GM12878 (cell line): ENCODE results near the gene HHLA2. TPM values are rescaled to one million over a fixed set of nuclear protein-coding genes. Genes with fewer than 3 reads are reported as not detected.

ENCODE experiments used
- ATAC-seq: fragments of 200-7000 bp; cut with Tn5 transposase; 3 replicates; pipeline ENCODE4 v1.9.1; 2020; ENCODE audit warnings: mild to moderate bottlenecking, moderate library complexity
- BruUV-seq: library from RNA; stranded (reverse); fragments of 400-500 nt; replicated peaks from 2 replicates; lab custom pipeline; 2021; lab: Mats Ljungman, UMichigan
- CTCF ChIA-PET: fragments of 300-600 bp; sonication (Branson Sonifier 250); formaldehyde crosslinking; extraction: SDS; loops from one replicate; lab custom pipeline; 2021; ENCODE audit warnings: inconsistent platforms; lab: Yijun Ruan, JAX
- POLR2A ChIA-PET: fragments of 350-600 bp; formaldehyde crosslinking; extraction: SDS; loops from one replicate; lab custom pipeline; 2021; ENCODE audit warnings: inconsistent platforms; lab: Charles Lee
- RAD21 ChIA-PET: fragments of 300-600 bp; sonication (Branson Sonifier 250); formaldehyde crosslinking; loops from one replicate; lab custom pipeline; 2023; ENCODE audit warnings: antibody characterized with exemption; ENCODE audit not compliant: unreplicated experiment; lab: Charles Lee
- SMC1A ChIA-PET: fragments of 300-600 bp; sonication (Branson Sonifier 250); formaldehyde crosslinking; loops from one replicate; lab custom pipeline; 2023; ENCODE audit not compliant: unreplicated experiment, uncharacterized antibody; lab: Charles Lee
- DNase-seq: peaks from one replicate; pipeline ENCODE4 v3.0.0-alpha.2; 2011; ENCODE audit warnings: low read depth, low spot score
- FAIRE-seq: peaks from 3 replicates; lab custom pipeline; 2011; peaks lifted over from hg19 to GRCh38; lab: Jason Lieb, UNC
- H2AFZ ChIP-seq: 2 replicates; pipeline ENCODE4 v1.6.0; 2011; ENCODE audit warnings: low read depth, low read length, control low read depth; ENCODE audit not compliant: control insufficient read depth
- H3K27ac ChIP-seq: 2 replicates; pipeline ENCODE4 v1.5.1; 2011; ENCODE audit warnings: control low read depth; ENCODE audit not compliant: control insufficient read depth, insufficient read depth
- H3K27me3 ChIP-seq, 2 experiments: replicated peaks in 1 of 2; 2 replicates each; pipeline versions ENCODE4 v1.6.0 to v1.6.1; 2011; ENCODE audit warnings: low read length in 1 of 2; ENCODE audit not compliant: control insufficient read depth in 2 of 2, insufficient read depth in 2 of 2
- H3K36me3 ChIP-seq, 2 experiments: 2 replicates each; pipeline ENCODE4 v1.5.1; 2011; ENCODE audit warnings: low read length in 1 of 2; ENCODE audit not compliant: control insufficient read depth in 2 of 2, insufficient read depth in 2 of 2
- H3K4me1 ChIP-seq: 2 replicates; pipeline ENCODE4 v1.6.1; 2011; ENCODE audit warnings: mild to moderate bottlenecking, low read length, moderate library complexity, mixed read lengths; ENCODE audit not compliant: control insufficient read depth, insufficient read depth
- H3K4me2 ChIP-seq: 2 replicates; pipeline ENCODE4 v1.6.0; 2011; ENCODE audit warnings: control low read depth; ENCODE audit not compliant: control insufficient read depth, insufficient read depth
- H3K4me3 ChIP-seq: fragments of 200-600 bp; sonication (generic); 2 replicates; pipeline ENCODE4 v1.5.1; 2016
- H3K79me2 ChIP-seq: 2 replicates; pipeline ENCODE4 v1.6.0; 2011; ENCODE audit warnings: low read length; ENCODE audit not compliant: control insufficient read depth, insufficient read depth
- H3K9ac ChIP-seq: 2 replicates; pipeline ENCODE4 v1.8.0; 2011; ENCODE audit warnings: low read length, control low read depth, mixed read lengths; ENCODE audit not compliant: control insufficient read depth, insufficient read depth
- H3K9me3 ChIP-seq: replicated peaks from 3 replicates; pipeline ENCODE4 v1.5.1; 2011; ENCODE audit warnings: mild to moderate bottlenecking, low read length; ENCODE audit not compliant: control insufficient read depth, insufficient read depth
- H4K20me1 ChIP-seq: 2 replicates; pipeline ENCODE4 v1.6.0; 2011; ENCODE audit not compliant: control insufficient read depth, insufficient read depth
- CHD4 ChIP-seq: fragments of 200-600 bp; sonication (generic); IDR thresholded peaks from 2 replicates; pipeline ENCODE4 v1.6.1; 2016; ENCODE audit warnings: mild to moderate bottlenecking
- FOS ChIP-seq: IDR thresholded peaks from 3 replicates; pipeline ENCODE4 v1.6.1; 2011; ENCODE audit warnings: borderline replicate concordance; ENCODE audit not compliant: insufficient read length; ENCODE audit errors: extremely low read depth
- HDAC2 ChIP-seq: fragments of 200-600 bp; sonication (generic); IDR thresholded peaks from 2 replicates; pipeline ENCODE4 v1.6.1; 2017
- IRF4 ChIP-seq: IDR thresholded peaks from 2 replicates; pipeline ENCODE4 v1.6.1; 2011; ENCODE audit warnings: low read depth, low read length
- KLF5 ChIP-seq: fragments of 450-650 bp; IDR thresholded peaks from 2 replicates; pipeline ENCODE4 v1.6.1; 2014; ENCODE audit warnings: mild to moderate bottlenecking; ENCODE audit not compliant: partially characterized antibody
- POU2F2 ChIP-seq: IDR thresholded peaks from 3 replicates; pipeline ENCODE4 v1.6.1; 2011; ENCODE audit warnings: low read depth, mild to moderate bottlenecking, low read length, borderline replicate concordance
- RAD21 ChIP-seq: IDR thresholded peaks from 2 replicates; pipeline ENCODE4 v1.6.1; 2011; ENCODE audit warnings: mild to moderate bottlenecking, low read depth, low read length, moderate library complexity; ENCODE audit not compliant: insufficient read depth
- RB1 ChIP-seq: fragments of 450-650 bp; formaldehyde crosslinking; IDR thresholded peaks from 2 replicates; pipeline ENCODE4 v1.6.1; 2017; ENCODE audit warnings: mild to moderate bottlenecking, borderline replicate concordance
- RBBP5 ChIP-seq: fragments of 200-600 bp; sonication (generic); conservative IDR thresholded peaks from 2 replicates; pipeline ENCODE4 v1.6.1; 2016
- RCOR1 ChIP-seq: conservative IDR thresholded peaks from 2 replicates; pipeline ENCODE4 v1.6.1; 2012; ENCODE audit warnings: low read depth, low read length, improper control_type of control experiment
- SMARCA5 ChIP-seq: fragments of 450-650 bp; IDR thresholded peaks from 2 replicates; pipeline ENCODE4 v1.6.1; 2017; ENCODE audit warnings: mild to moderate bottlenecking
- YY1 ChIP-seq: IDR thresholded peaks from 2 replicates; pipeline ENCODE4 v1.6.1; 2011; ENCODE audit warnings: low read depth, mild to moderate bottlenecking, low read length
- WGBS: methylation state at CpG from one replicate; pipeline ENCODE4 v1.1.6; 2016; ENCODE audit warnings: low lambda C conversion rate; ENCODE audit not compliant: insufficient replicate concordance, insufficient coverage; ENCODE audit errors: missing lambda C conversion rate; 5-methylcytosine and 5-hydroxymethylcytosine counted together
- in situ Hi-C: fragments of 300-500 bp; cut with MboI; formaldehyde crosslinking; loops from 9 replicates; pipeline ENCODE4 v1.14.3; 2018; ENCODE audit warnings: mixed read lengths
- intact Hi-C: fragments of 100-400 bp; cut with micrococcal nuclease; formaldehyde crosslinking; loops from one replicate; pipeline ENCODE4 v1.14.2; 2022; ENCODE audit not compliant: unreplicated experiment
- polyA plus RNA-seq, 11 experiments: library from polyadenylated mRNA; depleted of rRNA in 4 of 11; unstranded in 6 of 11; stranded (reverse) in 5 of 11; fragments of >200 nt; fragmentation: Nextera tagmentation in 4 of 11; fragmentation: Illumina TruSeq in 1 of 11; extraction: Ambion mirVana in 4 of 11; extraction: Trizol in 1 of 11; gene quantifications; 1 replicate in 1 of 11; 2 replicates in 10 of 11; pipeline versions ENCODE4 v1.2.1 to v1.2.3, GENCODE V29; 2011 to 2016; ENCODE audit warnings: inconsistent platforms in 2 of 11, missing spikeins in 2 of 11, low read depth in 1 of 11
- total RNA-seq, 4 experiments: library from RNA; depleted of rRNA in 3 of 4; stranded (reverse); fragments of >200 nt in 3 of 4; fragmentation: Illumina TruSeq in 1 of 4; extraction: Trizol in 1 of 4; gene quantifications; 2 replicates each; pipeline versions ENCODE4 v1.2.1 to v1.2.3, GENCODE V29; 2013 to 2021
- TF ChIP-seq, protein P1 (sequence below): fragments of 450-650 bp; IDR thresholded peaks from 2 replicates; pipeline ENCODE4 v1.6.1; 2018; ENCODE audit warnings: borderline replicate concordance, mild to moderate bottlenecking; ENCODE audit not compliant: partially characterized antibody
- TF ChIP-seq, protein P2 (sequence below): IDR thresholded peaks from 2 replicates; pipeline ENCODE4 v1.6.1; 2012; ENCODE audit warnings: low read depth, low read length, improper control_type of control experiment
- TF ChIP-seq, protein P3 (sequence below): fragments of 450-650 bp; IDR thresholded peaks from 2 replicates; pipeline ENCODE4 v1.6.1; 2017; ENCODE audit warnings: low read depth, mild to moderate bottlenecking, moderate library complexity

Gene HHLA2
- total and polyA plus RNA-seq, 10 of the 15 experiments (the other 5 are each of a cell fraction or from before 2014, with no cell fraction given) = 0.11 to 1.3 (median 0.28) TPM; not detected in 1

DNA sequence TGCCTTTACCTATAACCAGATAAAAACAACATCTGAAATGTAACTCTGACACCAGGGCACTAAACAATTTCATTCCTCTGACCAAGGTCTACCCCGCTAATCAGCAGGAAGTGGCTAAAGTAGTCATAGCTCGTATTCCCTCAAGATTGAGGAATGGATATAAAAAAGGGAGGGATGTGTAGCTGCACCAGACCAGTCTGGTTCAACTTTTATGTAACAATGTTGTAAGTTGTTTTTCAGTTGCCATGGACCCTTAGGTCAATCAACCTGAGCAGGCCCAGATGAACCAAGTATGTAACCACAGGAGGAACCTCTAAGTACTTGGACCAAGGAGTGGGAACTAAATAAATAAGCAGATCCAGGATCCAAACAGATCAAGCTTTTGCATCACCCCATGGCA, 45.7 kb upstream of the HHLA2 start (continued):
- TF ChIP-seq, protein P1, sequence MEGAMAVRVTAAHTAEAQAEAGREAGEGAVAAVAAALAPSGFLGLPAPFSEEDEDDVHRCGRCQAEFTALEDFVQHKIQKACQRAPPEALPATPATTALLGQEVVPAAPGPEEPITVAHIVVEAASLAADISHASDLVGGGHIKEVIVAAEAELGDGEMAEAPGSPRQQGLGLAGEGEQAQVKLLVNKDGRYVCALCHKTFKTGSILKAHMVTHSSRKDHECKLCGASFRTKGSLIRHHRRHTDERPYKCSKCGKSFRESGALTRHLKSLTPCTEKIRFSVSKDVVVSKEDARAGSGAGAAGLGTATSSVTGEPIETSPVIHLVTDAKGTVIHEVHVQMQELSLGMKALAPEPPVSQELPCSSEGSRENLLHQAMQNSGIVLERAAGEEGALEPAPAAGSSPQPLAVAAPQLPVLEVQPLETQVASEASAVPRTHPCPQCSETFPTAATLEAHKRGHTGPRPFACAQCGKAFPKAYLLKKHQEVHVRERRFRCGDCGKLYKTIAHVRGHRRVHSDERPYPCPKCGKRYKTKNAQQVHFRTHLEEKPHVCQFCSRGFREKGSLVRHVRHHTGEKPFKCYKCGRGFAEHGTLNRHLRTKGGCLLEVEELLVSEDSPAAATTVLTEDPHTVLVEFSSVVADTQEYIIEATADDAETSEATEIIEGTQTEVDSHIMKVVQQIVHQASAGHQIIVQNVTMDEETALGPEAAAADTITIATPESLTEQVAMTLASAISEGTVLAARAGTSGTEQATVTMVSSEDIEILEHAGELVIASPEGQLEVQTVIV = no peak
- TF ChIP-seq POU2F2 (no peak), RB1 (no peak), YY1 (no peak)
- TF ChIP-seq, protein P2, sequence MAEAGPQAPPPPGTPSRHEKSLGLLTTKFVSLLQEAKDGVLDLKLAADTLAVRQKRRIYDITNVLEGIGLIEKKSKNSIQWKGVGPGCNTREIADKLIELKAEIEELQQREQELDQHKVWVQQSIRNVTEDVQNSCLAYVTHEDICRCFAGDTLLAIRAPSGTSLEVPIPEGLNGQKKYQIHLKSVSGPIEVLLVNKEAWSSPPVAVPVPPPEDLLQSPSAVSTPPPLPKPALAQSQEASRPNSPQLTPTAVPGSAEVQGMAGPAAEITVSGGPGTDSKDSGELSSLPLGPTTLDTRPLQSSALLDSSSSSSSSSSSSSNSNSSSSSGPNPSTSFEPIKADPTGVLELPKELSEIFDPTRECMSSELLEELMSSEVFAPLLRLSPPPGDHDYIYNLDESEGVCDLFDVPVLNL = no peak
- TF ChIP-seq, protein P3, sequence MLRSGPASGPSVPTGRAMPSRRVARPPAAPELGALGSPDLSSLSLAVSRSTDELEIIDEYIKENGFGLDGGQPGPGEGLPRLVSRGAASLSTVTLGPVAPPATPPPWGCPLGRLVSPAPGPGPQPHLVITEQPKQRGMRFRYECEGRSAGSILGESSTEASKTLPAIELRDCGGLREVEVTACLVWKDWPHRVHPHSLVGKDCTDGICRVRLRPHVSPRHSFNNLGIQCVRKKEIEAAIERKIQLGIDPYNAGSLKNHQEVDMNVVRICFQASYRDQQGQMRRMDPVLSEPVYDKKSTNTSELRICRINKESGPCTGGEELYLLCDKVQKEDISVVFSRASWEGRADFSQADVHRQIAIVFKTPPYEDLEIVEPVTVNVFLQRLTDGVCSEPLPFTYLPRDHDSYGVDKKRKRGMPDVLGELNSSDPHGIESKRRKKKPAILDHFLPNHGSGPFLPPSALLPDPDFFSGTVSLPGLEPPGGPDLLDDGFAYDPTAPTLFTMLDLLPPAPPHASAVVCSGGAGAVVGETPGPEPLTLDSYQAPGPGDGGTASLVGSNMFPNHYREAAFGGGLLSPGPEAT = no peak

- no peak for ATAC-seq
- RAD21 ChIA-PET = no interaction called here
- no peaks in the 10 kb centered on the region for H3K27me3 ChIP-seq
Measured at GRCh38 chr3:108251265-108251664, 45.1 kb upstream of the HHLA2 start.

More at GRCh38 chr3:108251265-108251664, 45.1 kb upstream of the HHLA2 start:
- POLR2A ChIA-PET = no interaction called here
- Histone ChIP-seq H4K20me1 (no peaks in the 10 kb centered on the region), H3K36me3 (no peaks in the 10 kb centered on the region), H3K4me1 (no peaks in the 10 kb centered on the region), H2AFZ (no peak overlapping the region)
- no peak for DNase-seq
- intact Hi-C loops = no loop called here
- TF ChIP-seq IRF4 (no peak), SMARCA5 (no peak), RAD21 (no peak), KLF5 (no peak), CHD4 (no peak), FOS (no peak), HDAC2 (no peak), RCOR1 (no peak), RBBP5 (no peak)
- TF ChIP-seq, all 136 proteins: peak for 0
- BruUV-seq = no TSS peak
- Histone ChIP-seq H3K27ac (no peak overlapping the region), H3K79me2 (no peaks in the 10 kb centered on the region), H3K4me2 (no peak overlapping the region), H3K9ac (no peak overlapping the region), H3K9me3 (no peaks in the 10 kb centered on the region), H3K4me3 (no peak overlapping the region)
- SMC1A ChIA-PET = interaction anchor here (0.6 to 1.2 kb wide), 2 partner anchors 13 to 40 kb away, joined by 3 to 4 read pairs; no protein-coding TSS in a partner anchor
- CTCF ChIA-PET = interaction anchor here (0.9 to 1.3 kb wide), 3 partner anchors 19 to 45 kb away, joined by 3 to 4 read pairs (median 3); no protein-coding TSS in a partner anchor
- in situ Hi-C loops = no loop called here
- no peak for FAIRE-seq
- WGBS = 42% methylated on average over 4 of the region's 4 CpGs
